ELR (cell line): ENCODE data around the gene MAGI2.

Experiments
- DNase-seq: peaks from one replicate; pipeline ENCODE4 v3.0.0-alpha.2; 2015; ENCODE audit warnings: low read depth

The MAGI2 gene

DNA sequence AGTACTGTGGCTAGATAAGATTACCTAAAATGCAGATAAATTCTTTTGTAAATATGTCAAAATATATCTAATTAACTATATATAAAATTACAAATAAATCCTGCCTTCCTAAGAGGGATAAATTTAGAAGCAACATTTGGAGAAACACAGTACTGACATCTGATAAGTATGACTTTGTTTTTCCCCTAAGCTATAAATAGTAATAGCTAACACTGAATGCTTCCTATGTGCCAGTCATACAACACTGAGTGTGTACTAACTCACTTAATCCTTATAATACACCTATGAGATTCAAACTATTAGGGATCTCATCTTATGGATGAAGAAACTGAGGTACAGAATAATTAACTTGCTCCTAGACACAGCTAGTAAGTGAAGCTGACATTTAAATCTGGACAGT, 733.4 kb downstream of the MAGI2 start:
- no peak for DNase-seq

DNA sequence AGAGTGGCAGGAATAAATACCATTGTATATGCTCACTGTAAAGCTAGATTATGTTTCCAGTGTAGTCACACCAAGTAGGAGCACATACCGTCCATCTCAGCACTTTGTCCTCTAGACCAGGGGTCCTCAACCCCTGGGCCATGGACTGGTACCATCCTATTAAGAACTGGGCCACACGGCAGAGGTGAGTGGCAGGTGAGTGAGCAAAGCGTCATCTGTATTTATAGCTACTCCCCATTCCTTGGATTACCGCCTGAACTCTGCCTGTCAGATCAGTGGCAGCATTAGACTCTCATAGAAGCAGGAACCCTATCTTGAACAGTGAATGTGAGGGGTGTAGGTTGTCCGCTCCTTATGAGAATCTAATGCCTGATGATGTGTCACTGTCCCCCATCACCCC, 735.3 kb downstream of the MAGI2 start:
- no peak for DNase-seq

GRCh38 chr7:78716876-78717275, 736.6 kb downstream of the MAGI2 start:
- no peak for DNase-seq

- no peak for DNase-seq
Measured at GRCh38 chr7:78714356-78714755, 739.1 kb downstream of the MAGI2 start.

- DNase-seq, result no peak
Measured at GRCh38 chr7:78712111-78712510, 741.4 kb downstream of the MAGI2 start.

DNA sequence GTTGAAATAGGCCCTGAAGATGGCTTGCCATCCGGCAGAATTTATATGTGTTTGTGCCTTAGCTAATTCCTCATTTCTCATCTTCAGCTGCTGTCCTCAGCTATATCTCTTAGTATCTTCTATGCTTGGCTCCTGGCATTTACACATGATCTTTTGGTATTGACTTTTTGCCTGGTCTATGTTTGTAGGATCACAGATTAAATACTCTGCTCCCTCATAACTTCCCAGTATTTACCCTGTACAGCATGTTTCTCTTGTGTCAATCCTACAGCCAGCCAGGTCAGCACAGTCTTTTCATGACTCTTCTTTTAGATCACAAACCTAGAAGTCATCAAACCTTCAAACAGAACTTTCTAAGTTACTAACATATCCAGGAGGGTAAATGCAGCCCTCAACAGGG, 743.8 kb downstream of the MAGI2 start:
- DNase-seq, result no peak

DNA sequence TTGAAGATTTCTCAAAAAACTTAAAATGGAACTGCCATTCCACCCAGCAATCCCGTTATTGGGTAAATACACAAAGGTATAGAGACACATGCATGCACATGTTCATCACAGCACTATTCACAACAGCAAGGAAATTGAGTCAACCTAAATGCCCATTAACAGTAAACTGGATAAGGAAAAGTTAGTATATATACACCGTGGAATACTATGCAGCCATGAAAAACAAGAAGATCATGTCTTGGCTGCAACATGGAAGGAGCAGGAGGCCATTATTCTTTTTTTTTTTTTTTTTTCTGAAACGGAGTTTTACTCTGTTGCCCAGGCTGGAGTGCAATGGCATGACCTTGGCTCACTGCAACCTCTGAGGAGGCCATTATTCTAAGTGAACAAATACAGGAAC, 749.0 kb downstream of the MAGI2 start:
- no peak for DNase-seq

DNA sequence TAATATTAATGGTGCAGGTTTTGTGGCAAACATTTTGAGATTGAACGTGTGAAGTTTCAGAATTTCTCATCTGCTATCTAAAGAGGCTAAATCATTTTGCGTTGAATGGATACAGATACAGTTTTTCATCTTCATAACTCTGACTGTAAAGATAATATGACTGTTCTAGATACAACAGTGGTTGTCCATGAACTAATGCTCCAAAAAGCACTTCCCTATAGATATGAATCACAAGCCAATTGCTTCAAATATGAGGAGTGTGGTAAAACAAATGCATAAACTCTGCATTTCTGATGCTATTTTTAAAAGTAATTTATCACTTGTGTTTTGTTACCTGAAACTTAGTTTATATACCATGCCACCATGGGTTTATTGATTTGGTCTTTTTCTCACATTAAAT, 750.1 kb downstream of the MAGI2 start:
- peak; percentile 13 for DNase-seq

DNA sequence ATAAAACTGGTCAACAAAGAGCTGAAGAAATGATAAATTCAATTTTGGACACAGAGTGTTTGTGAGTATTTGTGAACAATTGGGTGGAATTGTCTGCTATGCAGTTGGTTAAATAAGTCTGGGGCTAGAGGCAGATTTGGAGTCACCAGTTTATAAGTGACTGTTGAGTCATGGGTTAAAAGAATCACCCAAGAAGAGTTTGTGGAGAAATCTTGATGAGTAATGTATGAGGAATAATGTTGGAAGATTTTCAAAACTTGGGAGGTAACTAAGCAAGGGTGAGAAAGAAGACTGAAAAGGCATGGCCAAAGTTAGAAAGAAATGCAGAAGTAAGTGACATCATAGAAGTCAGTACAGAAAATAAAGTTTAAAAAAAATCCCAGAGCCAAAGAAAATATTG, 750.7 kb downstream of the MAGI2 start:
- peak; percentile 89 for DNase-seq

DNA sequence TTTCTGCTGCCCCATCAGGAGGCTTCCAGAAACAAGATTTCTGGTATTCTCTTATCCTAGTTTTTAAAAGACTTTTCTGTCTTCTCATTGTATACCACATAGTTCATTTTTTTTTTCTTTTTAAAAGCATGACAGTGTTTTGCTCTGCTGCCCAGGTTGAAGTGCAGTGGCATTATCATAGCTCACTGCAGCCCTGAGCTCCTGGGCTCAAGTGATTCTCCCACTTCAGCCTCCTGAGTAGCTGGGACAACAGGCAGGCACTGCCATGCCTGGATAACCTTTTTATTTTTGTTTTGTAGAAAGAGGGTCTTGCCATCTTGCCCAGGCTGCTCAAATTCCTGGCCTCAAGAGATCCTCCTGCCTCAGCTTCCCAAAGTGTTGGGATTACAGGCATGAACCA, 757.6 kb downstream of the MAGI2 start:
- DNase-seq, result no peak

DNA sequence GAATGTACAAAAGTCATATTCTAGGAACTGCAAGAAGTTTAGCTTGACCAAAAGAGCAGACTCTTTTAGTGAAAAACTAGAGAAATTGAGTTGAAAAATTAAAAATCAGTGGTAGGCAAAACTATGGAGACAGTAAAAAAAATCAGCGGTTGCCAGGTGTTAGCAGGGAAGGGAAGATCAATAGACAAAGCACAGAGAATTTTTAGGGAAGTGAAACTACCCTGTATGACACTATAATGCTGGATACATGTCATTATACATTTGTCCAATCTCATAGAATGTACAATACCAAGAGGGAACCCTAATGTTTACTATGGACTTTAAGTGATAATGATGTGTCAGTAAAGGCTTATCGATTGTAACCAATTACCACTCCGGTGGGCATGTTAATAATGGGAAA, 761.9 kb downstream of the MAGI2 start:
- DNase-seq, result no peak

DNA sequence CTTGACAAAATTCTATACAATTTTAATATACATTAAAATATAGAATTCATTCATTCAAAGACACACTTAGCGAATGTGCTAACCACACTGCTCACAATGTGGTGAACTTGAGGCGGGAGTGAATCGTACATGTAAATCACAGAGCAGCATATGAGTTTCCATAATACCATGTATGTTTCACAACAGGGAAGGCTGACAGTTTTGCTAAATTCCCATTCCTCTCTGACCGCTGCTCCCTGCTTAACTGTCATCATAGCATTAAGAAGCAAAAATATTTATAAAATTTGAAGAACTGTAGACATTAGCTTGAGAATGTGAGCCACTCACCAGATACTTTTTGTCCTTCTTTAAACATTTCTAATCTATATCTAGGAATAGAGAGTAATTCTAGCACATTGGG, 763.3 kb downstream of the MAGI2 start:
- no peak for DNase-seq

GRCh38 chr7:78688376-78688775, 765.1 kb downstream of the MAGI2 start:
- DNase-seq, result no peak

DNA sequence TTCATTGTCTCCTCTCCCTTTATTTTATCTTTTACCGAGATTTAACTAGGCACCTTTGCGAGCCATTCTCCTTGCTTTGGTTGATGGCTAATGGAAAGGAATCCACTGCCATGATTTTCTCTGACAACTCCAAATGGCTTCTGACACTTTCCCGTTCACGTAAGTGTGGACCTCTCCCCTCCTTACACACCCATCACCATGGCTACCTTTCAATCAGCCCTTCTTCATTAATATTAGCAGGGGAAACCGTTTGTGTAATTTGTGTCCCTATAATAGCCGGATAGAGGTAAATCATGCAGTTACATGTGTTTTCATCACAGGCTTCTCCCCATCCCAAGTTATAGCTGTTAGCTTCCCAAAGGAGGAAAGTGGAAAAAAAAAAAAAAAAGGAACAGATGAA, 767.3 kb downstream of the MAGI2 start:
- DNase-seq, result no peak

GRCh38 chr7:78684201-78684600, 769.3 kb downstream of the MAGI2 start:
- no peak for DNase-seq

- no peak for DNase-seq
Measured at GRCh38 chr7:78683566-78683965, 769.9 kb downstream of the MAGI2 start.

DNA sequence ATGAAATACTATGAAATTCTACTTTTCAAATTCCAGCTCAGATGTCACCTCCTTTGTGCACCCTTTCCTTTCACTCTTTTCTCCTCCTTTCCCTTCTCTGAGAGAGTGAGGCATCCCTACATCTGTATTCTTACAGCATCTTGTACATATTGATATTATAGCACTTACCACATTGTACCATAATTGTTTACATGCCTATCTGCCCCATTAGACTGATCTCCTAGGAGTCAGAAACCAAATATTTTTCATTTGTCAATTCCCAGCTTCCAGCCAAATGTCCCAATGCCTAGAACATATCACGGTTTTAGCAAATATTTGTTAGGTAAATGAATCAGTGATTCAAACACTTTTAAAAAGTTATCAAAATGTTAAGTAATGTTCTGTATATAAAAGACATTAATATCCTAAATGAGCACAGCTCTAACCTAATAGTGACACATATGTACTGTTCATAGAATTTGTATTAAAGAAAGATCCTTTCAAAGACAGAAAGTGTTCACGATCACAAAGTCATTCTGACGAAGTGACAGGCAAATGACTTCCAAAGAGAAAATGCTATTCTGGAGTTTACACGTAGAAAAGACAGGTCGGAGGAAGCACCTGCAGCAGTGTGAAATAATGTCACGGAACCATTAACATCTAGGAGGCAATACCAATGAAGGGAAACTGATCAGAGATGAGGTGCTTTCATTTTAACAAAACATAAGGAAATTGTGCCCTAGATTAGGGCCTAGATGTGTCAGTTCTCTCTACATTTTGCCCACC, 774.2 kb downstream of the MAGI2 start:
- no peak for DNase-seq

GRCh38 chr7:78677391-78677790, 776.1 kb downstream of the MAGI2 start:
- no peak for DNase-seq

DNA sequence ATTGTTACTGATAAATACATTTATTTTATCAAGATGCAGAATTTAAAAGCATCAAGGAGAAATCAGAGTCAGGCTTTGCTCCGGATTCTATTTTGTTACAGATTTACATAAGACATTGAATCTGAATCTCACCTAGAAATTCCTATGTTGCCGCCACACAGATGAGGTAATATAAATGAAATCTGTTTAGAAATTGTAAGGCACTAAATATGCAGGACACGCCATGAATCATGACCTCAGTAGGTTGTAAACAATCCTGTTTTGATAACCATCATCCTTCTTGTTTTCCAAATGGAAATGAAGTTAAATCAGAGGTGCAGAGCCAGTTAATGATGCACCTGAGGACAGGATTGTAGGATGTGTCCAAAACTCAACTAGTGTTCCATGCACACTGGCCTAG, 778.0 kb downstream of the MAGI2 start:
- DNase-seq, result peak; percentile 28

DNA sequence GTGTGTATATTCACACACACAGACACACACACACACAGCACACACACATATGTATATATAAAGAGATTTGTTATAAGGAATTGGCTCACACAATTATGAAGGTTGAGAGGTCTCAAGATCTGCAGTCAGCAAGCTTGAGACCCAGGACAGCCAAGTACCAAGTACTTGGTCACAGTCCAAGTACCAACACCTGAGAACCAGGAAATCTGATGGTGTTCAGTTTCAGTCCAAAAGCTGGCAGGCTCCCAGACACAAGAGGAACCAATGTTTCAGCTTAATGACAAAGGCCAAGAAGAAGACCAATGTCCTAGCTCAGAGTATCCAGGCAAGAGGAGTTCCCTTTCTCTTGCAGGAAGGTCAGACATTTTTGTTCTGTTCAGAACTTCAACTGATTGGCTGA, 780.2 kb downstream of the MAGI2 start:
- DNase-seq, result no peak

DNA sequence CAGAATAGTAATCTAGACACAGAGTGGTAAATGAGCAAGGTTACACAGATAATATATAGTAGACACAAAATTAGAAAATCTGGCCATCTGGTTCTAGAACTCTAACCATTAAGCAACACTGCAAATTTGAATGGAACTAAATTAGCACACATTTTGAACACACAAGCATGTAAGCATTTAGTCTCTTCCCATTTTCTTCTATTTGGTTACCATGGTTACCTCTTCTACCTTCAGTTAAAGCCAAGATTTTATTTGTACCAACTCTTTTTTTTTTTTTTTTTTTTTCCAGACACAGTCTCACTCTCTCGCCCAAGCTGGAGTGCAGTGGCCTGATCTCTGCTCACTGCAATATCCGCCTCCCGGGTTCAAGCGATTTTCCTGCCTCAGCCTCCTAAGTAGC, 790.5 kb downstream of the MAGI2 start:
- DNase-seq, result no peak

GRCh38 chr7:78649976-78650375, 803.5 kb downstream of the MAGI2 start:
- DNase-seq, result no peak

DNA sequence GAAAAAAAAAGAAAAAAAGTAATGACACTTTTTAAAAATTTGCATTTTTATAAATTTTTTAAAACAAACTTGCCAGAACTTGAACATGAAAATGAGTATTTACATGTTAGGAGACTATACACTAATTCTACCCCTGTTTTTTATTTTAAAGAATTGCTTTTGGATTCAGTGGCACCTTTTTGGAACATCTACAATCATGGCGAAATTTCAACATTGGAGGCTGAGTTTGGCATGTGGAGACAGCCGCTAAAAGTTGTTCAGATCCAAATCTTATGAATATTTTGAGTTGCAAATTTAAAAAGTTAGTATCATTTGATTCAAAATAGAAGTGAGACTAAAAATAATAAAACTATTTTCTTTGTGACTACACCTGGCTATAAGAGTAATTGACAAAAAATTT, 804.2 kb downstream of the MAGI2 start:
- DNase-seq, result no peak

DNA sequence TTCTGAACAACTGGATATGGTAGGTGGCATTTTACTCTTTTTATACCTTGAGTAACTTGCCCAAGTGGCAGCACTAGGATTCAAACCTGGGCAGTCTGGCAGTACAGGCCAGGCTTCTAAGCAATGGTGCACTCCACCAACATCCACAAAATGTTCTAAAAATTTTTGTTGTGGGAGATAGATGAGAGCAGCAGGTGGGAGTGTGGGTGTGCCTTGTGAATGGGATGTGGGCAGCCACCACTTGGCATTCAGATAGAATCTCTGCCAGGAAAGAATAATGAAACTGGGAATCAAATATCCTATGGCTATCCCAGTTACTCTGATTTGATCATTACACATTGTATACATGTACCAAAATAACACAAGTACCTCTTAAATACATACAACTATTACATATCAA, 810.7 kb downstream of the MAGI2 start:
- no peak for DNase-seq

DNA sequence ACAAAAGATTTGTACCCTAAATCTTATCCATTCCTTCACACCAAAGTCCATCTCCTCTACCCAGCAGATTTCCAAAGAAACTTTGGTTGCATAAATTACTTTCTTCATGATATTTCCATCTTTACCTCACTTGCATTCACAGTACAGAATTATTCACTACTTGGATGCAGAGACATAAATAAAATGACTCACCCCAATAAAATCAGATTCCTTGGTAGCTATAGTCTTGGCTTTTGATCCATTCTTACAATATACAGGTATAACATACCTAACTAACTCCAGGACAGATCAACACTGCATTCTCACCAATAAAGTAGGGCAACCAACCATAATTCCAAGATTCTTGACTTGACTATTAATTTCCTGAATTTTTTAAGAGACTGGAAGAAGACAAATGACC, 815.1 kb downstream of the MAGI2 start:
- DNase-seq, result no peak
